M059J (cell line): Measurements from ENCODE around the gene DUSP21. TPM values are rescaled to one million over a fixed set of nuclear protein-coding genes. Genes with fewer than 3 reads are reported as not detected.
"Not testable (repeated sequence)": the region's sequence is repeated elsewhere in the genome, so short reads cannot be mapped to it uniquely, and the experiment has no call there.

ENCODE experiments used
- DNase-seq: peaks from one replicate; pipeline ENCODE4 v3.0.0-alpha.2; 2012; ENCODE audit warnings: low read depth
- total RNA-seq: library from RNA; depleted of rRNA; stranded (reverse); fragments of >200 nt; shearing (Covaris generic); gene quantifications from 2 replicates; pipeline ENCODE4 v1.2.3, GENCODE V29; 2014; rRNA removed

Gene DUSP21
- not detected in 2 replicates for total RNA-seq

- DNase-seq = no peak
Observed at GRCh38 chrX:44843753-44844152, at the start of gene DUSP21. Gene DUSP21 (plus strand): TSS chrX:44844021. CDS start chrX:44844133, 112 bp downstream.

DNA sequence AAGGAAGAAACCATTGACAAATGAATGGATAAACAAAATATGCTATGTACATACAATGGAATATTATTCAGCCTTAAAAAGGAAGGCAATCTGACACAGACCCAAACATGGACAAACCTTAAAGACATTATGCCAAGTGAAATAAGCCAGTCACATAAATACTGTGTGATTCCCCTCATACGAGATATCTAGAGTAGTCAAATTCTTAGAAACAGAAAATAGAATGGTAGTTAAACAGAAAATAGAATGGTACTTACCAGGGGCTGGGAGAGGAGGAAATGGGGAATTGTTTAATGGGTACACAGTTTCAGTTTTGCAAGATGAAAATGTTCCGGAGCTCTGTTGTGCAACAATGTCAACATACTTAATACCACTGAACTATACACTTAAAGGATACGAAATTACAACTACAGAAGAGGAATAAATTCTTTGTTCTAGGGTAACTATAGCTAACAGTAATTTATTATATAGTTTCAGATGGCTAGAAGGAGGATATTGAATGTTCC is 47.8 kb upstream of the DUSP21 start:
- no peak for DNase-seq

DNA sequence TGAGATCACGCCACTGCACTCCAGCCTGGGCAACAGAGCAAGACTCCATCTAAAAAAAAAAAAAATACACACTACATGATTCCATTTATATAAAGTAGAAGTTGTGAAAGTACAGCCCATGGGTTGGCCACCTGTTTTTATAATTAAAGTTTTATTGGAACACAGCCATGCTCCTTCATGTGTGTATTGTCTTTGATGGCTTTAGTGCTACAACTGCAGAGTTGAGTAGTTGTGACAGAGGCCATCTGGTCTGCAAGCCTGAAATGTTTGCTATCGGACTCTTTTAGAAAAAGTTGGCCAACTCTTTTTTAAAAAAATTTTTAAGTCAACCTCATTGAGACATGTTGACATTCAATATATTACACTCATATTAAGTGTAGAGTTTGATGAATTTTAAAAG is 41.2 kb upstream of the DUSP21 start:
- no peak for DNase-seq

DNA sequence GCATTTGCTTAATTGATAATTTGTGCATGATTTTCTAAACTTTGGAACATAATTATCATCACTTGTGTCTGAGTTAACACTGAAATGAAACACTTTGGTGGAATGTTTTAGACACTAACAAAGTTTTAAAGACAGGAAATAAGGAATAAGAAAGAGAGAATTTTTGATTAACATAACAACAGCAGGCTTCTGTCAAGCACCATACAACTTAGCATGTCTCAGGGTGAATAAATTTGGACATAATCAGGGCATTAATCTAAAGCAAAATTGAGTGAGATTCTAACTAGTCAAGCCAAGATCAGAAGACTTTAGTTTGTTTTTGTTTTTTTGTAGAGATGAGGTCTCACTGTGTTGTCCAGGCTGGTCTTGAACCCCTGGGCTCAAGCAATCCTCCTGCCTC is 28.1 kb upstream of the DUSP21 start:
- DNase-seq = no peak

DNA sequence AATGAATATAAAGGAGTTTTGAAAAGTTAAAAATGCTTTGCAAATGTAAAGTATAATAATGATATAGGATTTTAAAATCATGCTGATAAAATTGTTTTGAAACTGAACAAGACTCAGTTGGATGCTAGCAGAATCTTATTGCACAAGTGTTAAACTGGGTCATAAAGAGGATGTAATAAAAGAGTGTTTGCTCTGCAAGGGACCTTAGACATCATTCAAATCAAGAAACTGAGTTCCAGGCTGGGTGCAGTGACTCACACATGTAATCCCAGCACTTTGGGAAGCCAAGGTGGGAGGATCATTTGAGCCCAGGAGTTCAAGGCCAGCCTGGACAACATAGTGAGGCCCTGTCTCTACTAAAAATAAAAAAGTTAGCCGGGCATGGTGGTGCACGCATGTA is 27.5 kb upstream of the DUSP21 start:
- no peak for DNase-seq

GRCh38 chrX:44817029-44817428 is 26.8 kb upstream of the DUSP21 start:
- peak; percentile 5 for DNase-seq

- DNase-seq = no peak
Observed at GRCh38 chrX:44822601-44823000, 21.2 kb upstream of the DUSP21 start.

GRCh38 chrX:44823193-44823592 is 20.6 kb upstream of the DUSP21 start:
- not testable (repeated sequence) for DNase-seq

- DNase-seq = peak; percentile 88
Observed at GRCh38 chrX:44828008-44828605, 15.7 kb upstream of the DUSP21 start.

DNA sequence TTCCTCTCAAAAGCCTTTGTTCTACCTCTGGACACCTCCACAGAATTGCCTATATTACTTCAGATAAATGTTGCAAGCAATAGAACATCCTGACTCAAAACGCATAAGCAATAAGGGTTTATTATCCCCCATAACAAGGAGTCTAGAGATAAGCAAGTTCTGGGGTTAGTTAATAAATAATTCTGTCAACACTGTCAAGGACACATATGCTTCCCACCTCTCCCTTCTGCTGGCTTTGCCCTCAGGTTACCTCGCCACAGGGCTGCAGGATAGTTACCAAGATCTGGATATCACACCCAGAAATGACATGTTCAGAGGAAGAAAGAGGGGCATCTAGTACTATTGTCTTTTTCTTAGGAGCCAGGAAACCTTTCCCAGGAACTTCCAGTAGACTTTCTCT is 14.0 kb upstream of the DUSP21 start:
- no peak for DNase-seq

DNA sequence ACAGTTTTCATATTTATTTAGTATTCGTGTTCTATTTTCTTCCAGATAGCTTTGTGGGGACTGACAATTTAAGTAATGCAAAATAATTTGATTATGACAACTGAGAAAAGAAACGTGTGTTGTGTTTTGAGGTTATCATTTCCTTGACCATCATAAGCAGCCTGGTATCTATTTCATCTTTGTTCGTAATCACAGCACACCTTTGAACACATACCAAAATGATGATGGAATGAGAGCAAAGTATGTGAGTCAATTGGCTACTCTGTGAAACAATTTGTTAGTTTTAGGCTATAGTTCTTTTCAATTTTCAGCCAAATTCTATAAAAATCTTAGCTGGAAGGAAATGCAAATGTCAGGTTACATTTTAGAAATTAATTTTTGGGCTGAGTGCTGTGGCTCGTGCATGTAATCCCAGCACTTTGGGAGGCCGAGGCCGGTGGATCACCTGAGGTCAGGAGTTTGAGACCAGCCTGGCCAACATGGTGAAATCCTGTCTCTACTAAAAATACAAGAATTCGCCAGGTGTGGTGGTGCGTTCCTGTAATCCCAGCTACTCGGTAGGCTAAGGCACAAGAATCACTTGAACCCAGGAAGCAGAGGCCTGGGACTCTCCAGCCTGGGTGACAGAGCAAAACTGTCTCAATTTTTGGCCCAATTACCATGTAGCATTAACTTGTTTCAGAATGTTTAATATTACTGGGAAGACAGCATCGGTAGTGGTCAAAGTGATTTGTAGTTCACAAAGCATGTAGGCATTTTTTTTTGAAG is 1.1 kb upstream of the DUSP21 start:
- DNase-seq = peak; percentile 40

- peak; percentile 72 for DNase-seq
Observed at GRCh38 chrX:44843318-44843702, 511 bp upstream of the DUSP21 start.

GRCh38 chrX:44844204-44844603 is 383 bp downstream of the DUSP21 start:
- DNase-seq = no peak

GRCh38 chrX:44850891-44851290 is 7.1 kb downstream of the DUSP21 start:
- DNase-seq = peak; percentile 43

GRCh38 chrX:44871114-44871645 is 27.4 kb downstream of the DUSP21 start:
- no peak for DNase-seq

DNA sequence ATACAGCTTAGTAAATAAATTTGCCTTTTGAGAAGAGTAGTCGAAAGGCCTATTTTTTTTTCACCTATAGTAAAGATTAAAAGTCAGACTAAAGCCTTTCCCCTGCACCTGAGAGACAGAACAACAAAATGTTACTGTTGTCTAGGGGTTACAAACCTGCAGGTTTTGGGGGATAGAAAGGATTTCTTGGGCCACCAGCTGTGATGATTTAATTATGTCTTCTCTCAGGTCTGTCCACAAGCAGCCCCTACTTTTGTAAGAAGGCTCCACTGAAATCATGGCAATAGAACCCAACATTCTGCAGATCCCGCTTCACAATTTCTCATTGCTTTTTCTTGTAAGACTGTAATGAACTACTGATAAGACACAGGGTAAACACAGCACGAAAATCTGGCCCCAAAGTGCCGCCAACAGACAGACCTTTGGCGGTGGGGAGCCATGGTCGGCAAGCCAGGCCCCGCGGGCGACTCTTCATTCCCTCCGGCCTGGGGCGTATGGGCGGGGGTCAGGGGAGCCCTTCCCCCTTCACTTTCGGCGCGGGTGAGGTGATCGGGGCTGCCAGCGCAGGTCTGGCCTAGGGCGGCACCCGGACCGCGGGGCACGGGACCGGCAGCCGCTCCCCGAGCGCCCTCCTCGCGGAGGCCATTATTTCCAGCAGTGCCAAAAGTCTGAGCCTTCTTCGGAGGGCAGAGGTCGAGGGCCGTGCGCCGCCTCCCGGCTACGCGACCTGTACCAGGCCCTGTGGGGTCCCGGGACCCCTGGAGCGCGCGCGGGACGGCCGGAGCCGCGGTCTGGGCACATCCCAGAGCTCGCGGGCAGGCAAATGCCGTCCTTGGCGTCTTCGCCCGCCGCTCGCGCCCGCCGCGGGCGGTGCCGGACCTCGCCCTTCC is 28.4 kb downstream of the DUSP21 start:
- DNase-seq = peak; percentile 33

DNA sequence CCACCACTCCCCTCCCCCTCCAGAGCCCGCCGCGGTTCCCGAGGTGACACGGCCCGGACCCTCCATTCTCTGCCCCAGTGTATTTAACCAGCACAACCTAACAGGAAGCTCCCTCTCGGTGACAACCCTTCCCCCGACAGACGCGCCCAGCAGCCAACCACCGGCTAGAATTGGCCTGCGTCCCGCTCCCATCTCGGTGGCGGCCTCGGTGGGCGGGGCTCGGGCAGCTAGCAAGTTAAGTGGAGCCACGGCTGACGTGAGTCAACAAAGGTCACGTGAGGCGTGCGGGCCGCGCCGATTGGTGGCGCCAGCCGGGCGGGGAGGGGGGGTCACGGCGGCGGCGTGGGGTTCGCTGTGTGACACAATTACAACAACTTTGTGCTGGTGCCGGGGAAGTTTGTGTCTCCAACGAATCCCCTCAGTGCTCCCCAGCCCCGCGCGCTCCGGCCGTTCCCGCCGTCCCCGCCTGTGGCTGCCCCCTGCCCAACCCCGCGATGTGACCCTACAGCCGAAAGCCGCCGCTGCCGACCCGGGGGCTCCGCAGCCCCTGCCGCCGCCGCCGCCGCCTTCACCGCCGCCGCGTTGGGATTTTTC is 29.1 kb downstream of the DUSP21 start, which contains the start of gene KDM6A:
Gene KDM6A (plus strand): TSS at position 368 of the 594 bp plus-strand sequence. CDS start 364 bp downstream, outside the sequence.
- DNase-seq = peak; percentile 96

GRCh38 chrX:44873415-44874276 is 29.8 kb downstream of the DUSP21 start:
- DNase-seq = peak; percentile 49

- DNase-seq = peak; percentile 58
Observed at GRCh38 chrX:44874420-44875184, 30.8 kb downstream of the DUSP21 start.

- DNase-seq = no peak
Observed at GRCh38 chrX:44875185-44875489, 31.3 kb downstream of the DUSP21 start.
